NCI-H1105 (cell line): ENCODE data around the gene PFKFB4.
"Not testable (repeated sequence)": the region's sequence is repeated elsewhere in the genome, so short reads cannot be mapped to it uniquely, and the experiment has no call there.

ENCODE experiments used
- DNase-seq: peaks from one replicate; lab custom pipeline; 2025; lab: John Stamatoyannopoulos, UW

The PFKFB4 gene

DNA sequence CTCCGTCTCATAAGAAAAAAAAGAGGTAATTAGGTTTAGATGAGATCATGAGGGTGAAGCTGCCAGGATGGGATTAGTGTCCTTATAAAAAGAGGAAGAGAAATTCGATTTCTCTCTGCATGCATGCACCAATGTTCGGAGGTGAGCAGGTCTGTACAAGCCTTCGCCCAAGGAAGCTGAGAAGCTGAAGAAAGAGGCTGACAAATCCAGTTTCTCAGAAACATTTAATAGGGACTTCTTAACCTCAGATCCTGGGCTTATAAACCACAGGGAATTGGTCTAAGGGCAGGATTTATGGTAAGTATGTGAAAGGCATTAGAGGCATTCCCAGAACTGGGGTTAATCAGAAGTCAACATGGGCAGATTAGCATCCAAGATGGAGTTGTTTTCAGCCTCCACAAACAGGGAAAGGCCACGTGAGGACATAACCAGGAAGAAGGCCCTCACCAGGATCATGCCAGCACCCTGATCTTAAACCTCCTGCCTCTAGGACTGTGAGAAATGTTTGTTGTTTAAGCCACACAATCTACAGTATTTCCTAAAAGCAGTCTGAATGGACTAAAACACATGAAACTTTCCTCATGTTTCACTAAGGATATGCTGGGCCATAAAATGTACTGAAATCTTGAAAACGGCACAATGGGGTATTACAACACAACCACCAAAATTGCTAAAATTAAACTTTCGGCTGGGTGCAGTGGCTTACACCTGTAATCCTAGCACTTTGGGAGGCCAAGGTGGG is 64.0 kb downstream of the PFKFB4 start:
- no peak for DNase-seq

GRCh38 chr3:48486952-48487351 is 69.7 kb downstream of the PFKFB4 start:
- DNase-seq = no peak

DNA sequence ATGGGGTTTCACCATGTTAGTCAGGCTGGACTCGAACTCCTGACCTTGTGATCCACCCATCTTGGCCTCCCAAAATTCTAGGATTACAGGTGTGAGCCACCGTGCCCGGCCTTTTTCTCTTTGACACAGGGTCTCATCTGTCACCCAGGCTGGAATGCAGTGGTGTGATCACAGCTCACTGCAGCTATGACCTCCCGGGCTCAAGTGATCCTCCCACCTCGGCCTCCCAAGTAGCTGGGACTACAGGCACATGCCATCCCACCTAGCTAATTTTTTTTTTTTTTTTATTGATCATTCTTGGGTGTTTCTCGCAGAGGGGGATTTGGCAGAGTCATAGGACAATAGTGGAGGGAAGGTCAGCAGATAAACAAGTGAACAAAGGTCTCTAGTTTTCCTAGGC is 73.8 kb downstream of the PFKFB4 start:
- not testable (repeated sequence) for DNase-seq

DNA sequence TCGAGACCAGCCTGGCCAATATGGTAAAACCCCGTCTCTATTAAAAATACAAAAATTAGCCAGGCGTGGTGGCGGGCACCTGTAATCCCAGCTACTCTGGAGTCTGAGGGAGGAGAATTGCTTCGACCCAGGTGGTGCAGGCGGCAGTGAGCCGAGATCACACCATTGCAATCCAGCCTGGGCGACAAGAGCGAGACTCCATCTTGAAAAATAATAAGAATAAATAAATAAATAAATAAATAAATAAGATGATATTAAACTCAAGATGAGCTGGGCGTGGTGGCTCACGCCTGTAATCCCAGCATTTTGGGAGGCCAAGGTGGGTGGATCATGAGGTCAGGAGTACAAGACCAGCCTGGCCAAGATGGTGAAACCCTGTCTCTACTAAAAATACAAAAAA is 75.7 kb downstream of the PFKFB4 start:
- not testable (repeated sequence) for DNase-seq

DNA sequence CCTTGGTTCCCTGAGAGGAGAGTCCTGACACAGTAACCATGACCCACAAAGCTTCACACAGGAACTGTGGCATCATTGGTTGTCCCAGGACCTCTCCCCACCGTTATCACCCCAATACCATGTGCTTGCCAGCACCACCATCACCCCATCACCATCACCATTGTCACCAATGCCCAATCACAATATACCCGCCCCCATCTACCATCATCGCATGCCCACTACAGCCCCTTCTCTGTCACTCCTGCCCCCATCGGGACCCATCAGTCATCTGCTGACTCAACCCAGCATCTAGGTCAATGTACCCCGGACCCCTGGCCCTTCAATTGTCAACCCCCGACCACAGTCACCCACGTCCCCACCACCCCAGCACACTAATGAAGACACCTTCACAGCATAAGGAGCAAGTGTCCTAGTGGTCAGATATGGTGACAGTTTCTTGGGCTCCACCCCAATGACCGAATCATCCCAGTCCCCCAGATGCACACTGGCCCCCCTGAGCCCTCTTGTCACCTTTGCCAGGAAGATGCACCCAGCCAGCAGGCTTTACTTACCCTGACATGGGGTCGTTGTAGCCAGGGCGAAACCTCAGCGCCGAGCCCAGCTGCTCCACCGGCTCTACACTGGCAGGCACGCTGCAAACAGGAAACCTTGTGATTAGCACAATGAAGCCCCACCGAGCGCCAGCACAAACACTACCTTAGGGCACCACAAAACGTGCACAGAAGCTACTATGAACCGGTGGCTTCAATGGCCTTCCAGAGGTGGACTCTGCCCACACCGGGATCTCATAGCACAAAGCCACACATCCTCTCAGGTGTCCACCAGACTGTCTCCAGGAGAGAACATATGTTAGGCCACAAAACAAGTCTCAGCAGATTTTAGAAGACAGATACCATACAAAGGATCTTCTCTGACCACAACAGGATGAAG is 77.7 kb downstream of the PFKFB4 start:
- DNase-seq = no peak

DNA sequence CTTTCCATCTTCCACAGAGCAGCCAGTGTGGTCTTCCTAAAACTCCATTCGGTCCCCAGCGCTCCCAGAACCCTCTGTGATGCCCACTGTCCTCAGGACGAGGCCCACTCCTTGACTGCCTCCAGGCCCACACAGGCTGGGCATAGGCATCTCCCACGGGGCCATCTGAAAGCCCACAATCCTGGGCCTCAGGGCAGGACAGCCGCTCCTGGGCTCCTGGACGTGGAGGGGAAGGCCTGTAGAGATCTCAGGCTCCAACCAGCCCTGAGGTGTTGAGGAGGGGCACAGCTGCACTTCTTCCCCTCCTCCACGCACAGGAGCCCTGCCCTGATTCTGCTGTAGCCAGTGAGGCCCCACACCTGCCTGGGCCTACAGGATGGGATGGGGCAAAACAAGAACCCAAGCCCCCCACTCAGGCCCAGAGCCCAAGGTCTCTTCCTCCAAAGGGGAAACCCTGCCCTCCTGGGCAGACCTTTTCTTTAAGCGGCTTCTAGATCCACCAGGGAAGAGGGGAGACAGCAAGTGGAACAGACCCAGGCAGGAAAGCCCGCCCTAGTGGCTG is 78.6 kb downstream of the PFKFB4 start:
- DNase-seq = no peak

GRCh38 chr3:48476426-48477053 is 80.1 kb downstream of the PFKFB4 start:
- no peak for DNase-seq

GRCh38 chr3:48475188-48475587 is 81.4 kb downstream of the PFKFB4 start:
- no peak for DNase-seq

- no peak for DNase-seq
Measured at GRCh38 chr3:48474619-48475018, 82.0 kb downstream of the PFKFB4 start.

DNA sequence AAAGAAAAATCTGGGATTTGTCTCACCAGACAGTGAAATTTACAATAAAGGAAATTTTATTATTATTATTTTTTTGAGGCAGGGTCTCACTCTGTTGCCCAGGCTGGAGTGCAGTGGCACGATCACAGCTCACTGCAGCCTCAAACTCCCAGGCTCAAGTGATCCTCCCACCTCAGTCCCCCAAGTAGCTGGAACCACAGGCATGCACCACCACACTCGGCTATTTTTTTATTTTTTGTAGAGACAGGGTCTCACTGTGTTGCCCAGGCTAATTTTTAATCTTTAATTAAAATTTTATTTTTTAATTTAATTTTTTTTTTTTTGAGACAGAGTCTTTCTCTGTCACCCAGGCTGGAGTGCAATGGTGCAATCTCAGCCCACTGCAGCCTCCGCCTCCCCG is 82.6 kb downstream of the PFKFB4 start:
- DNase-seq = not testable (repeated sequence)

GRCh38 chr3:48473617-48473952 is 83.0 kb downstream of the PFKFB4 start:
- DNase-seq = no peak

DNA sequence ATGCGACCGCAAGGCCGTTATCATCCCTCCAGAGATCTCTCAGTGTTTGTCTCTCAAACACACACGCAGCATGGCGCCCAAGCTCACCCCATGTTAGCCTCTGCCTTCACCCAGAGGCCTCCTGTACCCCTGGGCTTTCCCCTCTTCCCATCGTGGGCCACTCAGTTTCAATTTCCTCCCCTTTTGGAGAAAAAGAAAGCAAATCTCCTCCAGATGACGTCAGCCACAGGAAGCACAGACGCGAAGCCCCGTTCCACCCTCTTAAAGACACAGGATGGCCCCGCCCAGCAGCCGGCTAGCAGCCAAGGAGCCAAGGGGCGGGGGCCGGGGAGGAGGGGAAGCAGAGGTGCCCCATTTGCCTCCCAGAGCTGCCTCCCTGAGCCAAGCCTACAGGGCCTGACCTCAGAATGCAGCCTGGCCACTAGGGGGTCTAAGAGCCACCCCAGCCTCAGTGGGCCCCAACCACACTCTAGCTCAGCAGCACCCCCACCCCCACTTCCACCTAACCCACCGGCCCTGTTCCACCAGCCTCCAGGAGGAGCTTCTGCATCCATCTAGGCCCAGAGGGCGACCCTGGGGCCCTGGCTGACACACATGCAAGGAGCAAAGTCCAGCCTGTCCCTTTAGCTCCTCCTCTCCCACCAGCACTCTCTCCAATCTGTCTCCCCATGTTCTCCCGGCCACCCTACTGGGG is 83.5 kb downstream of the PFKFB4 start:
- DNase-seq = peak; percentile 52

GRCh38 chr3:48472673-48472922 is 84.0 kb downstream of the PFKFB4 start:
- DNase-seq = no peak

DNA sequence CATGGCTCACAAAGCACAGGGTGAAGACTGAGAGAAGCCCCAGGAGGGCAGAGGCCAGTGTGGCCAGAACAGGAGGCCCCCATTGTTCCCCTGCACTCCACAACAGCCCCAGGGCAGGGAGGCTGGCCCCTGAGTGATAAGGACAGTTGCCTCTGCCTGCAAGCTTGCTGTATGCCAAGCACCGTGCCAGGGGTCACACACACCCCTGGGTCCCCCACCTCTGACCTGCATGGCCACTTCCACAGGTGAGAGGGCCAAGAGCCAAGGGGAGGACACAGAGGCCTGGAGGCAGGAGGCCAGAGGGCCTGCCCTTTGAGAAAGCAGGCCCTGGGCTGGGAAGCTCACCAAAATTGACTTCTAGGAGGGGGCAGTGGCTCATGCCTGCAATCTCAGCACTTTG is 86.3 kb downstream of the PFKFB4 start:
- DNase-seq = no peak

GRCh38 chr3:48469046-48469915 is 87.3 kb downstream of the PFKFB4 start:
- DNase-seq = no peak

GRCh38 chr3:48468329-48468731 is 88.3 kb downstream of the PFKFB4 start:
- no peak for DNase-seq
